HG03558 (cell line): Measurements from ENCODE around the gene STRIP2.
A peak's percentile ranks its signal among the peaks of the same experiment; 100 is the strongest.
"Not testable (repeated sequence)": the region's sequence is repeated elsewhere in the genome, so short reads cannot be mapped to it uniquely, and the experiment has no call there.

Experiments used
- ATAC-seq: cut with Tn5 transposase; IDR thresholded peaks from one replicate; pipeline ENCODE4 v1.9.1; 2021; ENCODE audit warnings: moderate number of reproducible peaks; ENCODE audit not compliant: unreplicated experiment; ENCODE audit errors: extremely low read depth

Gene STRIP2, protein sequence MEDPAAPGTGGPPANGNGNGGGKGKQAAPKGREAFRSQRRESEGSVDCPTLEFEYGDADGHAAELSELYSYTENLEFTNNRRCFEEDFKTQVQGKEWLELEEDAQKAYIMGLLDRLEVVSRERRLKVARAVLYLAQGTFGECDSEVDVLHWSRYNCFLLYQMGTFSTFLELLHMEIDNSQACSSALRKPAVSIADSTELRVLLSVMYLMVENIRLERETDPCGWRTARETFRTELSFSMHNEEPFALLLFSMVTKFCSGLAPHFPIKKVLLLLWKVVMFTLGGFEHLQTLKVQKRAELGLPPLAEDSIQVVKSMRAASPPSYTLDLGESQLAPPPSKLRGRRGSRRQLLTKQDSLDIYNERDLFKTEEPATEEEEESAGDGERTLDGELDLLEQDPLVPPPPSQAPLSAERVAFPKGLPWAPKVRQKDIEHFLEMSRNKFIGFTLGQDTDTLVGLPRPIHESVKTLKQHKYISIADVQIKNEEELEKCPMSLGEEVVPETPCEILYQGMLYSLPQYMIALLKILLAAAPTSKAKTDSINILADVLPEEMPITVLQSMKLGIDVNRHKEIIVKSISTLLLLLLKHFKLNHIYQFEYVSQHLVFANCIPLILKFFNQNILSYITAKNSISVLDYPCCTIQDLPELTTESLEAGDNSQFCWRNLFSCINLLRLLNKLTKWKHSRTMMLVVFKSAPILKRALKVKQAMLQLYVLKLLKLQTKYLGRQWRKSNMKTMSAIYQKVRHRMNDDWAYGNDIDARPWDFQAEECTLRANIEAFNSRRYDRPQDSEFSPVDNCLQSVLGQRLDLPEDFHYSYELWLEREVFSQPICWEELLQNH

DNA sequence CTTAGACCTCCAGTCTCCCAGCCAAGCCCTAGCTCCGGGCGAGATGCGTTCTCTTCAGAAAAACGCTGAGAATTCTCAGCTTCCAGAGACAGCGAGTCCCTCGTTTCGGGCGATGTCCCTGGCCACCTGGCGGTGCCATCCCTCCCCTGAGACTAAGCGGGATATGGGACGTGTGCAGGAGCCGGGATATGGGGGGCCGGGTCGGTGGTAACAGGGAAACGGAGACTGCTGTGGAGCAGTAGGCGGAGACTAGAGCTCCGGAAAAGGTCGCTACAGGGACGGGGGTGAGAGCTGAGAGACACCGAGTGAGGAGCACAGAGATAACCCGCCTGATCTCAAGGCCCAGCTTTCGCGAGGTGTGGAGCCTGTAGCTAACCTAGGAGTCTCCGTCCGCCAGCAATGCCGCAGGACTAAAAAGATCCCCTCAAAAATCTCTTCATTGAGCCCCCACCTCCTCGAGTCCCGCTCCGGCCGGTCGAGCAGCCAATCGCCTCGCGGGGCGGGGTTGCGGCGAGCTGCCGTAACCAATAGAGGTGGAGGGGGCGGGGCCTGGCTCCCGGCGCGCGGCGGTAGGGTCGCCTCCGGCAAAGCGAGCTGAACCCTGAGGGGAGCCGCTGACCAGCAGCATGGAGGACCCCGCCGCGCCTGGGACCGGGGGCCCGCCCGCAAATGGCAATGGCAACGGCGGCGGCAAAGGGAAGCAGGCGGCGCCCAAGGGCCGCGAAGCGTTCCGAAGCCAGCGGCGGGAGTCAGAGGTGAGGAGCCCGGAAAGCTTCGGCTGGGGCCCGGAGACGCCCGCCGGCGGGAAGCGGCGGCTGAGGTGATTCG lies at the start of gene STRIP2:
TSS of gene STRIP2 (plus strand) at position 586 of the 828 bp plus-strand sequence. CDS start at position 627, 41 bp downstream.
- peak; percentile 77 for ATAC-seq

DNA sequence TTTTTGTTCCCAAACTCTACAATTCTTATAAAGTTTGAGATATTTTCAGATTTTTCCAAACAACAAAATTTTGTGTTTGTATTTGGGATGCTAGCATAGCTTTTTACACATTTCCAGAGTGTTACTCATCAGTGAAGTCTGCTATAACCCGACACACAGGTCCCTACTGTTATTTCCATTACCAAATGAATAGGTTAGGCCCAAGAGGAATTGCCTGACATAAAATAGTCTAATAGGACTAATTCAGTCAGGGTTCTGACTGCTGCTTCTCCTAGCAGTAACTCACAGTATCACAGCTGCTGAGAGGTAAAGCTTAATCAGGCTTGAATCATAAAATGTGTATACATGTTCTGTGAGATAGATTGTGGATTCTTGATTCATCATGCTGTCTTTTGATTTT lies 49.1 kb upstream of the STRIP2 start:
- no peak for ATAC-seq

DNA sequence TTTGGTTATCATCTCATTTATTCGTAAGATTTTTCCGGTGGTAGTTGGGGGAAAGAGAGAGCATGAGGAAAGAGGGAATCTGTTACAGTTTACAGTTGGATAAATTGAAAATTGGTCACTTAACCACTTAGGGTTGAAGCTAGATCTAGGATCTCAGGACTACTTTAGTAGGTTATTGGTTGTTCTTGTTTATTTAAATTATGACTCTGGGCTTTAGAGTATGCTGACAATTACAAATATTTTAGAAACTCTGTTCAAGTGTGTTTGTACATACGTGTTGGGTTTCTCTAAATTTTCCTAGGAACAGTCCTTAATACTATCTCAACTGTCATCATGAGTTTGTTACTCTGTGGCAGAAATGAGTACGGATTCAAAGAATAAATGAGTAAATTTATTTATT lies 48.6 kb upstream of the STRIP2 start:
- no peak for ATAC-seq

DNA sequence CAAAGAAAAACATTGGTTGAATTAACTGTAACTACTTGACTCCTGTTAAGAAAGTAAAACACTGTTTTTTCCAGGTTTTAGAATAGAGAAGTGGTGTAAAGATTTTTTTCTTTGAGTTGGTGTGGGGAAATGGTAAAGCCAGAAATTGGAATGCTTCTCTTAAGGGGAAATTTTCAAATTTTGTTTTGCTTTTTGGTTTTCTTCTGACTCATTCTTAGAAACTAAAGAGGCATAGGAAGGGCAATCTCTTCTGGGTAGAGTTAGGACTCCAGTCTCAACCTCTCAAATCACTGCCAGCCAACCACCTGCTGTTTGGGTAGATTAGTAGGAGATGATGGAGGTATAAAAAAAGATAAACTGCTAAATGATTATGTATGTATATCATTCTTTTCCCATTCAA lies 47.7 kb upstream of the STRIP2 start:
- ATAC-seq: no peak

DNA sequence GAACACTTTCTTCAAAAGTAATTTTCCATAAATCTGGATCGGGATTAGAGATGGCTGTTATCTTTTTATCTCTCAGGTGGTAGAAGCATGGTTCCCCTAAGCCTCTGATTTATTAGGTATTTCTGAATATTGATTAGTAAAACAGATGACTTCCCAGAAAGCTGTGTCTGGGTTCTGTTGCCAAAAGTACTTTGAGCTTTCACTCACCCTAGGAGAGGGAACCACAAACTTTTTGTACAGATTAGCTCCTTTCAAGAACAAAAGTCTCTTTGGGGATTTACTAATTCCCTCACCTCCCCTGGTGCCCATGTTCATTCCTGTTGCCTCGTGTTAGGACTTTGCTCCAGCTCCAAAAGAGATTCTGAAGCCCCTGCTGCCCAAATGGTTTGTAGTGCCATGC lies 46.7 kb upstream of the STRIP2 start:
- no peak for ATAC-seq

DNA sequence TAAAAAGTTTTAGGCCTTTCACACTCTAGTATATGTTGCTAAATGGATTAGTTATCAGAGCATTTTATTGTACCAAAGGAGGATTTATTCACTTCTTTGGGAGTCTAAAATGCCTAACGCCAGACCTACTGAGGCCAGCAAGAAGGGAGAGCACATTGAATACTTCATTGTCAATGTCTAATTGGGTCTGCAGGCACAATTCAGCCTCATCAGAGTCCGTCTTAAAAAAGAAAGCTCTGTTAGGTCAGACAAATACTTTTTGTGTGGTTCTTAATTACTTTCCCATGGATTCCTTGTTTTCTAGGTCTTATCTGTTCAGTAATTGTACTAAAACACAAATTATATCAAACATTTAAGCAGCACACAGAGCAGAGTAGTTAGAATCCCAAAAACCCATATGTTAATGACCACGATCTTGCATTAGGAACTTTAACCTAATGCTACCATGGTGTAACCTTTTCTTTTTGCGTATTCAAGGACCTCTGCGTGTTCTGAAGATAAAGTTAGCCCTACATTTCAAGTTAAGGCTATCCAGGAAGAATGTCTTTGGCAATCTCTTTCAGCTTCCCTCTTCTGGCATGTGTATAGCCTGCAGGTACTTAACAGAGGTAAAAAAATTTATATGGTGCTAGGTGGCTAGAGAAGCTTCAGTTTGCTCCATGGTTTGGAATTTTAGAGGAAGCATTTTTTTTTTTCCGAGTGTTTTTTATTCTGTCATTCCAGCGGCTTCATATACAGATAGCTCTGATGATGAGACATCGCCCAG lies 45.7 kb upstream of the STRIP2 start:
- no peak for ATAC-seq

DNA sequence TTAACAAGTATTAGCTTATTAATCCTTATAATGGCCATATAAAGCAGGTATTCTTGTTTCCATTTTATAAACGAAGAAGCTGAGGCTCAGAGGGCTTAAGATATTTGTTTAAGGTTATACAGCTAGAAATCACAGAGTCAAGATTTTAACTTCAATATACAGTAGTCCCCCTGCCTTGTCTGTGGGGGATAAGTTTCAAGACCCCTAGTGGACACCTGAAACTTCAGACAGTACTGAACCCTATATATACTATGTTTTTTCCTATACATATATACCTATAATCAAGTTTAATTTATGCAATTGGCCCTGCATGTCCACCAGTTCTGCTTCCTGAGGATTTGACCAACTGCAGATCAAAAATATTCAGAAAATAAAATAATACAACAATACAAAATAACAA lies 44.4 kb upstream of the STRIP2 start:
- no peak for ATAC-seq

DNA sequence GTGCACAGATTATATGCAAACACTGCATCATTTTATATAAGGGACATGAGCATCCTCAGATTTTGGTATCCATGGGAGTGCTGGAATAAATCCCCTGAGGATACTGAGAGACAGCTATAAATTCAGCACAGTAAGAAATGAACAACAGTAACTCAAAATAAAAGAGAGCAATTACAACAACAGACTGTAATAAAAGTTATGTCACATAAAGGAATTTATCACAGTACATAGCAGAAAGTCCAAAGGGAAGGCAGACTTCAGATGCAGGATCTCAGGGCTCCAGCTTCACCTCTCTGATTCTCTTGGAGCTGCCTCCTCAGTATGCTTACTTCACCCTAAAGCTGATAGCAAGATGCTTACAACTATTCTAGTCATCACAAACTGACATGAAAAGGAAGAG lies 43.9 kb upstream of the STRIP2 start:
- no peak for ATAC-seq

DNA sequence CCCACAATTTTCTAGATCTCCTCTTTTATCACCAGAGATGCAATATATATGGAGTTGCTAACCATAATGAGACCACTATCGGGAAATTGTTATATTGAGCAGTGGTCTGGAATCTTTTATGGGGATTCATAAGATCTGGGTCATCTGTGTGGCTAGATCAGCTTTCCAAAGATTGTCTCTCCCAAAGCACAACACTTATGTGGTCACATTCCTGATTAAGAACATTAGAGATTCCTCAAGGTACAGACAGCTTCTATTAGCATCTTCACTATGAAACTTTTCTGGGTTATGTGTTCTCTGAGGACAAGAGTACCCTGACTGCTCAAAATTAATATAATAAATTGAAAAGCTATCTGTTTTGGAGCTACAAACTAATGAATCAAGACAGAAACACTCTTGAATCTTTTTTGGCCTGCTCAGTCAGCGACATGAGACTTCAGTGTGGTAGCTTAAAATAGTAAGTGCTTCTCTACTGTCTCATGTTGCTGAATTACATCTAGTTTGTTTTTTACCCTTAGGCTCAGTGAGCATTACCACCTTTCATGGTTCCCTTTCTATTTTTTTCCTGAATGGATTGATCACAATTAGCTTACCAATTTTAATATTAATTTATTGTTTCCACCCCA lies 42.6 kb upstream of the STRIP2 start:
- no peak for ATAC-seq

DNA sequence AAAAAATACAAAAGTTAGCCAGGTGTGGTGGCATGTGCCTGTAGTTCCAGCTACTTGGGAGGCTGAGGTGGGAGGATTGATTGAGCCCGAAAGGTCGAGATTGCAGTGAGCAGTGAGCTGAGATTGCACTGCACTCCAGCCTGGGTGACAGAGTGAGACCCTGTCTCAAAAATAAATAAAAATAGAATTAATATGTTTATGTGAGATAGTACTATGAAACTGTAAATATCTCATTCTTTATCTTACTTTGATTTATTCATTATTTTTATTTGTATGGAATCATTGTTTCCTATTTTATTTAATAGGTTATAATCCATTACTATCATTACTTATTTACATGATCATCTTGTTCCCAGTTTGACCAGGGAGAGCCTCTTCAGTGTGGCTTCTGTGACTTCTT lies 41.0 kb upstream of the STRIP2 start:
- ATAC-seq: no peak

DNA sequence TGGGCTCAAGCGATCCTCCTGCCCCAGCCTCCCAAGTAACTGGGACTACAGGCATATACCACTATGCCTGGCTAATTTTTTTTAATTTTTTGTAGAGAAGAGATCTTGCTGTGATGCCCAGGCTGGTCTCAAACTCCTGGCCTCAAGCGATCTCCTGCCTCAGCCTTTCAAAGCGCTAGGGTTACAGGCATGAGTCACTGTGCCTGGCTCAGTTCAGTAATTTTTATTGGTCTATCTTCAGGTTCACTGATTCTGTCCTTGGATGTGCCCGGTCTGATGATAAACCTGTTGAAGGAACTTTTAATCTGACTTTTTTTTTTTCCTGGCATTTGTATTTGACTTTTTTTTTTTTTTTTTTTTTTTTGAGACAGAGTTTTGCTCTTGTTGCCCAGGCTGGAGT lies 40.1 kb upstream of the STRIP2 start:
- ATAC-seq: no peak

DNA sequence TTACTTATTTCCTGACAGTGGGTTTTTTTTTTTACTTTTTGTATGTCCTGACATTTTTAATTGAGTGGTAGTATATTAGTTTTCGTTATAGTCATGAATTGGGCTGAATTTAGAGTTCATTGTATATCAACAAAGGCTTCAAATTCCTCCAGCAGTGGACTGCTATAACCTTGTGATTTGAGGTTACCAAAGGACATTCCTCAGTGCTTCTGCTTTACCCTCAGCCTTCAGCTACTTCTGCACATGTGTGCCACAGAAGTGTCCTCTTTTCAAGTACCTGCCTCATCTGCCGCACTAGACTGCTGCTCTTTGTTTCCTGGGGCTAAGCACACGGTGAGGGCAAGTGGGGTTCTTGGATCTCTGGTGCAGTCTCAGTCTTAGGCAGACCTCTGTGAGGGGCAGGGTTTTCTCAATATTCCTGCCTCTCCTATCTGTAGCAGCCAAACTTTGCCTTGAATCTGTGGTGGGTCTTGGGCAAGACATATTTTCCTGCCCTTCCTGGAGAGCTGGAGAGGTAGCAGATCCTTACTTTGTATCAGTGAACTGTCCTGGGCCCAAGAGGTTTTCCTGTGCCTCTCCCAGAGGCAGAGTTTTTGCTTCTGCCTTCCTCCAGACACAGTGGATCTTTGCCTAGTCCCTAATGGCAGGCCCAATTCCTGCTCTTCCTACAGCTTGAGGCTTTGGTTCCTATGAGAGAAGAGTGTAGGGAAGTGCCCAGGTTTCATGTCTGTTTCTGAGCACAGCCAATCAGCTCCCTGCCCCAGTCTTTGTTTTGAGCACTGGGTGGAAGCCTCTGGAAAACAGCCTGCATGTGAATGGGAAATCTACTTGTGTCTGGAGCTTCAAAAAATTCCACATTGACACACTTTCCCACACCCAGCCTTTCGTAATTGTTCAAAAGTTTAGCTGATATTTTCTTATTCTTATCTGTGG lies 39.0 kb upstream of the STRIP2 start:
- ATAC-seq: no peak

DNA sequence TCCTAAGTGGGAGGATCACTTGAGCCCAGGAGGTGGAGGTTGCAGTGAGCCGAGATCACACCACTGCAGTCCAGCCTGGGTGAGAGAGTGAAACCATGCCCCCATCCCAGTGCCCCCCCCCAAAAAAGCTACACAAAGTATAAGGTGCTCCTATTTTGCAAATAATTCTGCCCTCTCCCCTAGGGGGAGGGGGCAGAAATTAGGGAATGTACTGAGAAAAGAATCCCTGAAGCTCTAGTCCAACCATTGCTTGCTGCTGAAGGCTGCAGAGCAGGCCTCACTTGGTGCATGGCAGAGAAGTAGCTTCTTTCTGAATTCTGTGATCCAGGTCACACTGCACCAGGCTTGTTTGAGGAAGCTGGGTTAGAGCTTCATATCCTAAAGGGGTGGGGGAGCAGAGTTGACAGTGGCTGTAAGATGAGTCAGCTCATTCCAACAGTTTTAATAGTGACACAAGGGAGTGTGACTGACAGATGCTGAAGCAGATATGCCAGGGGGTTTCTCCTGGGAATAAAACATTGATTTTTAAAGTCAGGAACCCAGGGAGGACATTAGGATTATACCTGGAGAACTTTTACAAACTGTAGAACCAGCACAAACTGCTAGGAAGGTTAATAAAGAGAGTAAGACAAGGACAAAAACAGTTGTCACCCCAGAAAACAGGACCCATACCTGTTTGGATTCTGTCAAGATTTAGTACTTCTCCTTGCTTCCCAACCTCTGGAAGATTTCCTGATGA lies 32.8 kb upstream of the STRIP2 start:
- no peak for ATAC-seq

DNA sequence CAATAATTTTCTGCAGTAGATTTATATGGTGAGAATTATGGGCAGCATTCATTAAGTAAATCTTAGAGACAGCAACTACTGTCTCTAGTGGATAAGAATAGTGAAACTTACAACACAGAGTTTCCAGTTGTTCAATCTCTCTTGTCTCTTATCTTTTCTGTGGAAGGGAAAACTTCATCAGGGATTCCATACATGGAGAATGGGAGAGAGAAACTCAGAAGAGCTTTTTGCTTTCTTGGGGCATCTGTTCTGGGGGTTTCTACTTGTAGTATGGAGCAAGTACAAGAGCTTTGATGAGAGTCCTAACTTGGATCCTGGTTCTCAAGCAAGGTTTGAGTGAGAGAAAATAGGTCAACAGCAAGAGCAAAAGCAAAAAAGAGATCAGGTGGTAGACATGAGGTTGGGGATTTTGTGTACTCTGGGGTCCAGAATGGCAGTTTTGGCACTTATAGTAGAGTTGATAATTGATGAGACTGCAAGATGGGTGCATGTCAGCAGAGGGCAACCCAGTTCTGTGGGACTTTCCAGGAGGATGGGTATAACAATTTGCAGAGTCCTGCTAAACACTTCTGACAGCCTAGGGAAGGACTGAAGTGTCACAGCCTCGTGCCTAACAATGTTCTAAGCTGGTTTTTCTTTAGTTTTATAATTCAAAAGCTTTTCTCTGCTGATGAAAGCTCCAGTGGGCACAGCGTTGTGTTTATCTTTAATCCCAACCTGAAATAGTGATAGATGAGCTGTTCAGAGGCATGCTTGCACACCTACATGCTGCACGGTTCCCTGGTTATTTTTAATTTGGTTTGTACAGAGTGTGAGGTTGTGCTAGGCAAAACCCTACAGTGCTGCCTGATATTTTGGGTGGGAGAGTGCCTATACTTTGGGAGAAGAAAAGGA lies 32.0 kb upstream of the STRIP2 start:
- ATAC-seq: no peak

DNA sequence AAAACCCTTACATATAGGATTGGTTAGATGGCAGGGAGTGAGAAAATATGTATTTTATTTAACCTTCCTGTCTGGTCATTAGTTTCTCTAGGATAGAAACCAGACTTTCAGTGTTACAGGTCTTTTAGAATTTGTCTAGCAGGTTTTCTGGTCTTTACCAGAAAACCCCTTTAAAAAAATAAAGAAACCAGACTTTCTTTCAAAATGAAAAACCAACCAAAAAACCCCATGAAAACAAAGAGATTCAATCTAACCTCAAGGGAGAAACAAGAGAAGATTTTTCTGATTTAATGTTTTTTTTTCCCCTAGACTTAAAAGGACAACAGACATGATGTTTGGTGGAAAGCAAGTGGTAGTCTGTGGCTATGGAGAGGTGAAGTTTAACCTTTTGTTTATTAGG lies 28.7 kb upstream of the STRIP2 start:
- ATAC-seq: no peak

DNA sequence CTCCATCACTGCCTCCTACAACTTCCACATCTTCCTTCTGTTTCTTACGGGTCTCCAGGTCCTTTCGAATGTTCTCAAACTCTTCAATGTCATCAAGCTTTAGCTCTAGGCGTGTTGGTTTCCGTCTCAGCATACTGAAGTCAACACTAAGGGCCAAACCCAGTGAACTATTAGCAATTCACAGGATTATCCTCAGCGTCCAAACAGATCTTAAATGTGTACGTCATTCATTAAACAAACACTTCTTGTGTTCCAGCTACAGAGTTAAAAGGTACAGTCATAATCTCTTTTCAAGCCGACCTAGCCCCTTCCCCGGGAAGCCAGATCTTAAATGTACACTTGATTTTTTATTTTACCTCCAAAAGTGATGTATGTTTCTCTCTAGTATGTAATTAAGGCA lies 24.0 kb upstream of the STRIP2 start:
- not testable (repeated sequence) for ATAC-seq

DNA sequence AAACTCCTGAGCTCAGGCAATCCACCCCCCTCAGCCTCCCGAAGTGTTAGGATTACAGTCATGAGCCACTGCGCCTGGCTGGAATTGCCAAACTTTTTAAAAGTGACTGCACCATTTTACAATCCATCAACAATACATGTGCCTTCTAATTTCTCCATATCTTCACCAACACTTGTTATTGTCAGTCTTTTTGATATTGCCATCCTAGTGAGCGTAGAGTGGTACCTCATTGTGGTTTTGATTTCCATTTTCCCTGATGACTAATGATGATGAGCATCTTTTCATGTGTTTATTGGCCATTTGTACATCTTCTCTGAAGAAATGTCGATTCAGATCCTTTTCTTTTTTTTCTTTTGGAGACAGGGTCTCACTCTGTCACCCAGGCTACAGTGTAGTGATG lies 21.7 kb upstream of the STRIP2 start:
- no peak for ATAC-seq
